Activated T-helper 1 cell treated with anti-CD3 and anti-CD28 coated beads, Interleukin-2, amount 50 U/mL, for 16 hours (primary cell): ENCODE results near the gene ARHGEF10L.

ENCODE experiments used
- DNase-seq, 2 donors: peaks; one replicate each; pipeline ENCODE4 v3.0.0-alpha.2; 2020; ENCODE audit warnings: low read depth in 1 of 2, low spot score in 1 of 2

ARHGEF10L gene

GRCh38 chr1:17631410-17631809 is 91.9 kb downstream of the ARHGEF10L start:
- DNase-seq, result no peak

DNA sequence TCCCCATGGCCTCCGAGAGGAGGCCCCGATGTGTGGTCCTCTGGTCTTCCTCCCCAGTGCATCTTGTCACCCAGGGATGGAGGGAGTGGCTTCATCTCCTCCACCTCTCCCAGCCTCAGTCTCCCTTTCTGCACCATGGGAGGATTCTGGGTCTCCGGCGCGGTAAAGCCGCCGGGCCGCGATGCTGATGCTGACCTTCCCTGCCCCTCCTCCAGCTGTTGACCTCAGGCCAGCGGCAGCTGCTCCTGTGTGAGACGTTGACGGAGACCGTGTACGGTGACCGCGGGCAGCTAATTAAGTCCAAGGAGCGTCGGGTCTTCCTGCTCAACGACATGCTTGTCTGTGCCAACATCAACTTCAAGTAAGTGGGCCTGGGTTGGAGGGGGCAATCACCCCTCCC is 92.6 kb downstream of the ARHGEF10L start:
- no peak for DNase-seq

DNA sequence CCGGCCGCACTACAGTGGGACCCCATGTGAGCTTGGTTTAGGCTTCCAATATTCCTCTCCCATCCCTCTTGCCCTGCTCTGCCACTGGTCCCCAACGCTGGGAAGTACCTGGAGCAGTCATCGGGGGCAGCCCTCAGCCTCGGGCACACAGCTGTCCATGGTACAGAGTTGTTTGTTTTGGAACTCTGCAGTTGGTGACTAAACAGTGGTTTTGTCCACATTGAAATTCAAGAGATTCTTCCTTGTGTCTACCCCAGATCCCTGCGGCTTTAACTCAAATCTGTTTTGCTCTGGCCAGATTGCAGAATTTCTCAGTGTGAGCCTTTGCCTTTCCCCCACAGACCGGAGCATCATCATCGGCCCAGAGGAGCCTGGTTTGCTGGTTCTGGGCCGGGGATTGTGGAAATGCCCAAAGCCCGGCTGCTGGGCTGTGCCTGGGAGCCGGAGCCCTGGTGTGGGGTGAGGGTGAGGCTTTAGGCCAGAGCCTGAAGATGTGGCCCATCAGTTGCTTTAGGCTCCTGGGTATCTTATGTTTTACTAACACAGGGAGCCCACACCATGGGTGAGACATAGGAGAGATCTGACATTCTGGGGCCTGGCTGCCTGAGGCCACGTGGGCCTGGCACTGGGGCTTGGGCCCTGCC is 93.2 kb downstream of the ARHGEF10L start:
- DNase-seq, result no peak

GRCh38 chr1:17633654-17634053 is 94.2 kb downstream of the ARHGEF10L start:
- DNase-seq, result no peak

GRCh38 chr1:17635276-17635675 is 95.8 kb downstream of the ARHGEF10L start:
- no peak for DNase-seq

GRCh38 chr1:17635811-17636210 is 96.3 kb downstream of the ARHGEF10L start:
- no peak for DNase-seq

- no peak for DNase-seq
These were observed 97.1 kb downstream of the ARHGEF10L start for GRCh38 chr1:17636612-17637011.

GRCh38 chr1:17637055-17637454 is 97.6 kb downstream of the ARHGEF10L start:
- no peak for DNase-seq

DNA sequence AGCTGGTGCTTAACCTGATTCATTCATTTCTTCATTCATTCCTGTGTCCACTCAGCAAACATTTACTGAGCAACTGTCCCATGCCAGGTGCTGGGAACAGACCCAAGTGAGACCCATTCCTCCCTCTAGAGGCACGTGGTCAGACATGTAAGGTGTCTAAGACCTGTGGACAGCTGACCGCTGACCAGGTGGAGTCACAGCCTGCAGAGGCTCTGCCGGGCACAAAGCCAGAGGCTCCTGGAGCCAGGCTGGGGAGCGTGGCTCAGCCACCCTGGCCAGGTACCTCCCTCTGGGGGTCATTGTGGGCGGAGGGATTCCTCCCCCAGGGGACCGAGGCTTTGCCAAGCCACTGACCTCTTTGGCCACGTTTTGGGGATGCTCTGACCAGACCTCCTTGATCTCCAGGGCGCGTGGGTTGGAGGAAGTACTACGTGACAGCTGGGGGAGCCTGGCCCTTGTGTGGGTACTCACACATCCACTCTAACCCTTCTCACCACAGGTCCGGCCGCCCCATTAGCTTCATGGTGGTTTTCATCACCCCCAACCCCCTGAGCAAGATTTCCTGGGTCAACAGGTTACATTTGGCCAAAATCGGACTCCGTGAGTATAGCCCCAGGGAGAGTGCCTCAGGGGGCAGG is 100.3 kb downstream of the ARHGEF10L start:
- DNase-seq, result no peak

GRCh38 chr1:17640393-17640792 is 100.9 kb downstream of the ARHGEF10L start:
- DNase-seq, result no peak

DNA sequence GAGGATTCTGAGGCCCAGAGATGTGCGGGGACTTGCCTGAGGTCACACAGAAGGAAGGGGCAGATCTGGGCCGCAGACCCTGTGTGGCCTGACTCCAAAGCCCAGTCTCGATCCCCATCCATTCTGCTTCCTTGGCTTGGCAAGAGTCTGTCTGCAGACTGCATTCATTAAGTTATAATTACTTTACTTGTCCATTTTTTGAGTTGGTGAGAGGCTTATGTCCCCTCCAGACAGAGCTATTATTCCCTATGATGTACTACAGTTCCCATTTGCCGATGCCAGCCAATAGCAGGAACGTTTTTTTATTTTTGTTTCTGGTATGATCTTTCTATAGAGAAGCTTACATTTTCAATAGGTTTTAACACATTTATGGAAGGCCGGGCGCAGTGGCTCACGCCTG is 101.5 kb downstream of the ARHGEF10L start:
- no peak for DNase-seq

DNA sequence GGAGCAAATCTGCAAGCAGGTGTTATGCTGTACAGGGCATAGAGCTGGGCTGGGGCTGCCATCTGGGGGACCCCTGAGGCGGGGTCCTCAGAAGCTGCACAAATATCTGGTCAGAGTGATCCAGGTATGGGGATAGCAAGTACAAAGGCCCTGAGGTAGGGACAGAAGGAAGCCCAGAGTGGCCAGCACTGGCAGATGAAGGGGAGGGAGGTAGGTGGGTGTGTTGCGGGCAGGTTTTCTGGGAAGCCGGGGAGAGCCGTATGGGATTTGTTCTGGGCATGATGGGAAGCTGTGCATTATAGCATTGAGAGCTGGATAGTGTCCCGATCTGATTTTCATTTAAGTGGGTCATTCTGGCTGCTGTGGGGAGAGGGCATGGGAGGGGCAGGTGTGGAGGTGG is 102.7 kb downstream of the ARHGEF10L start:
- no peak for DNase-seq

- DNase-seq, result no peak
These were observed 103.4 kb downstream of the ARHGEF10L start for GRCh38 chr1:17642943-17643342.

DNA sequence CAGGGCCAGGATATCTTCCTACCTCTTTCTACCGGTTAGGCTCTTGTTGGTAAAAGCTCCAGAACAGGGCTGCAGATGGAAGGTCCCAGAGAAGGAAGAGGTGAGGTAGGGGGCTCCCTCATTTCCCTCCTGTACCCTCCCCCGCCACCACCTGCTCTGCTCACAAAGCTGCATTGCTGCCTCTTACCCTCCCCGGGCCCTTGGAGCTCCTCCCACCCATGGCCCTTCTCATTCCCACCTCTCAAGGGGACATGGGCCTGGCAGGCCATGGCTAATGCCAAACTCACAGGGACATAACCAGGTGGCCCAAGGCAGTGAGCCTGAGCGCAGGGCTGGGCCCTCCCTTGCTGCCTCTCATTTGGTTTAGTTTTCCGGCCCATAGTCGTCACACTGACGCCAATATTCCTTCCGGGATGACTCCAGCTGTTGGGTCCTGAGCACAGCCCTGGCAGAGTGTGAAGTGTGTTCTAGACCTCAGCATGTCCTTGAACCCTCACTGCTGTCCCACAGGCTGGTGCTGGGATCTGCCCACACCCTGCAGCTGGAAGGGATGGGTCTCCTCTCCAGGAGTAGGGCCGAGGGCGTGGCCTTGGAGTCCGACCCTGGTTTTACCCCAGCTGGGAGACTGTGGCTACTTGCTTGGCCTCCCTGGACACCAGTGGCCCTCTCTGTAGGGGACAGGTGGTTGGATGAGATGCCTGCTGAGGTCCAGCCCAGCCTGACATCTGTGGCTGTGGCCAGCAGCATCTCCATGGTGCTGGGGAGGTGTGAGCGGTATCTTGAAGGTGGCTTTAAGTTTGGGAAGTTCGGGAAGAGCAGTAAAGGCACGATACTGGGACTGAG is 104.6 kb downstream of the ARHGEF10L start:
- DNase-seq, result no peak

GRCh38 chr1:17645068-17645911 is 105.8 kb downstream of the ARHGEF10L start:
- no peak for DNase-seq

DNA sequence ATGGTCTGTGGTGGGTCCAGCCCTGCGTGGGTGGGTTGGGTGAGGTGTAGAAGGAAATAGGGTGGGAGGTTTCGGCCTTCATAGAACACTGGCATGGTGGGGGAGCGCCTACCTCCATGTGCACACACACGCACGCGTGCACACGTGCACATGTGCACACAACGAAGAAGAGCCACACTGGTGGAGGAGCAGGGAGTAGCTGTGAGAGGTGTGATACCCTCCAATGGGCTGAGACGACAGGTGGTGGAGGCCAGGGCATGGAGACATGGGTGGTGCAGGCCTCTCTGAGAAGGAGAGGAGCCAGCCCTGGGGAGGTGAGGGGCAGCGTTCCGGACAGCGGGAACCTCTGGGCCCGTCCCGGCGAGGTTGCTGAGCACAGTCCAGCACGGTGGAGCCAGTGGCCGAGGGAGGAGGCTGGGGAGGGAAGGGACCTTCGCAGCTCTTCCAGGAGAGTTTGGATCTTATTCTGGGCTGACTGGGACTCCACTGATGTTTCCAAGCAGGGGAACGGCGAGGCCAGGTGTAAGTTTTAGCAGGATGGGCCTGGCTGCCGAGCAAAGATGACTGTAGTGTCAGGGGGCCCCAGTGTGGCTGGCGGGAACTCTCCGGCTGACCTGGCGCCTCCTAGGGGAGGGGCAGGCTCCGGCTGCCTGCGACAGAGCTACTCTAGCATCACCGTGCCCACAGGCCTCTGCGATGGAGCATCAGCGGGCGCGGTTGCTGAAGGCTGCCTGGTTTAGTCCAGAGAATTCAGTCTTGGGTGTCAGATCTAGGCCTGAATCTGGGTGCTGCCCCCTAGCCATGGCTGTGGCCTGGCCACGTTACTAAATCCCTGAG is 107.2 kb downstream of the ARHGEF10L start:
- DNase-seq, result no peak

DNA sequence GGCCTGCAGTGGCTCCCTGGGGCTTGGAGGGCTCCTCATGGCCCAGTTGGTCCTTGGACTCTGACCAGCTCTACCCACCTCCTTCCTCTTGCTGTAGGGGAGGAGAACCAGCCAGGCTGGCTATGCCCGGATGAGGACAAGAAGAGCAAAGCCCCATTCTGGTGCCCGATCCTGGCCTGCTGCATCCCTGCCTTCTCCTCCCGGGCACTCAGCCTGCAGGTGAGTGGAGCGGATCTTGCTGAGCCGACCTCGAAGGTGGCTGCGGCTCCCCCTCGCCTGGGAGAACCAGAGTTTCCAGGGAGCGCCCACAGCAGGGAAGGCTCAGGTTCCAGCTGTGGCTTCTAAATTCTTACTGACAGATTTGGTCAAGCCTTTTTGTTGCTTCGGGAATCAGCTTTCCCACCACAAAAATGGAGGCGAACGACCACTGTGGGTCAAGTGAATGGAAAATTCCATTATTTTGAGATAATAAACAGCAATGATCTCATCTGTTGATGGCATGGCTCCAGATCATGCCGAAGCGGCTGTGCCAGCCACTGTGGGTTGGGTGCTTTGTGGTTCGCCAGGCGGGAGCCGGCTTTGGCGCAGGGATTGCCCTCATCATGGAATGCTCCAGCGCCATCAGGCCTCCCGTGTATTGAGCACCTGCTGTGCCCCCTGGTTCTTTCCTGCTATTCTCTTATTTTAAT is 109.1 kb downstream of the ARHGEF10L start:
- no peak for DNase-seq

DNA sequence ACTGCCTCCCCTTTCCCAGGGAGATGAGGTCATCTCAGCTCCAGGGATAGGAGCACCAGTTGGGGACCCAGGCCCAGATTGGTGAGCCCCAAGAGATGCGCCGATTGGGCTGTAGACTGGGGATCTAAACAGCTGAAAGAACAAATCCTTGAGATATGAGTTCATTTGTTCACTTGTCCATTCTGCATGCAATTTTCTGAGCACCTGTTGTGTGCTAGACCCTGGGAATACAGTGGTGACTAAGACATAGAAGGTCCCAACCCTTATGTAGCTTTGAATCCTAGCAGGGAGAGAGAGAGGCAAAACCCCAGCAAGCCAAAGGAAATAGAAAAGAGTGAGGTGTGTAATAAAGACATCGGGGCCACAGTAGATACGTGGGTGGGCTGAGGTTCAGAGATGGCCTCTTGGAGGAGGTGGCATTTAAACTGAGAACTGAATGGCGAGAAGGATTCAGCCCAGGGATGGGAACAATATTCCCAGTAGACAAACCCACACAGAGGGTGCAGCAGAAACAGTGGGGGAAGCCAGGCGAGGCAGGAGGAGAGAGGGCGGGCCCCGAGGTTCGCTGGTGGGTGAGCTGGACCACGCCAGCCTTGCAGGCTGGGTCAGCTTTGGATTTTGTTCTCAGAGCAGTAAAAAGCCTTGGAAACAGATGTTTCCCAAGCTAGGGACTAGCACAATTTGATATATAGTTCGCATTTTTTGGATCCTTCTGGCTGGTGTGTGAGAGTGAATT is 110.0 kb downstream of the ARHGEF10L start:
- DNase-seq, result no peak

DNA sequence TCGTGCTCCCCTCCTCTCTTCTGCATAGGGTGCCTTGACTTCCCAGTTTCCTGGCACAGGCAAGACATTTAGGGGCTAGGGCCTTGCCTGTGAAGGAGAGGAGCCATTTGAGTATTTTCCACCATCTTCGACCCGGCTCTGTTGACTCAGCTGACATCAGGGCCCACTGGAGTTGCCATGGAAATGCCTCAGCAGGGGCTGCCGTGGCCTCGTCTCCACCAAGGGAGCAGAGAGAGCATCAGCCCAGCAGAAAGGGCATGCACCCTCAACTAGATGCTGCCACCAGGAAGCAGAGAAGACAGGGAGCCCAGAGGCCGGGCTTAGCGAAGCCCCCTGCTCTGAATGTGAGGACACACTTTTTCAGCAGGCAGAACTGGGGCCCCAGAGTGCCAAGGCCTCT is 113.8 kb downstream of the ARHGEF10L start:
- DNase-seq, result no peak
